ENCODE results near the gene IQSEC1.

The IQSEC1 gene

DNA sequence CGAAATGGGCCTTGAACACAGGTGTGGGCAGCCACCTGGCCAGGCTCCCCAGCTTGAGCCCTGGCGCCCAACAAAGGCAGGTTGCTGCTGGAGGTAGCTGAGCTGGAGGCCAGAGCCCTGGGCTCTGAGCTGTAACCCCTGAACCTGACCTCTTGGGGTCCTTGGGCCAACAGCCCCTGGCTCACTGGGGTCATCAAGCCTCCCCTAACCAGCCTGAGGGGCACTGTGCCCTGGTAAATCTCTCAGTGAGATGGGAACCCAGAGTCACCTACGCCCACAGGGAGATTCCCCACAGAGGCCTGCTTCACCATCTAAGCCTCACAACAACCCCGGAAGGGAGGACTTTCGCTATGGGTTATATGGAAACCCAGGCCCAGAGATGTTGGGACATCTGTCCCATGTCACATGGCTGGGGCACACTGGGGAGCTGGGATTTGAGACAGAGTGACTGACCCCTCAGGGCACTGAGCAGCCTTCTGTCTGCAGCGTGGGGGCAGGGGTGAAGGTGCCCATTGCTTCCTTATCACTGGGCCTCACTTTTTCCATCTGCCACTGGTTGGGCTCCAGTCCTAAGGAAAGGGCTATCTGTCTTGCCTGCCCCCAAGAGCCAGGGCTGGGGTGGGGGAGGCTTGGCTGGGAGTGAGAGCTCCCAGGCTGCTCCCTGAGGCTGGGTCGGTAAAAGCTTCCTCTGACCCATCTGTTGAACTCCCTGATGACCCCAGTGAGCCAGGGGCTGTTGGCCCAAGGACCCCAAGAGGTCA, 59.1 kb downstream of the IQSEC1 start:
- no peak for FAIRE-seq

- FAIRE-seq: no peak
Measured at GRCh38 chr3:13013566-13013965, 59.7 kb downstream of the IQSEC1 start.

GRCh38 chr3:13013151-13013561, 60.1 kb downstream of the IQSEC1 start:
- FAIRE-seq: no peak

DNA sequence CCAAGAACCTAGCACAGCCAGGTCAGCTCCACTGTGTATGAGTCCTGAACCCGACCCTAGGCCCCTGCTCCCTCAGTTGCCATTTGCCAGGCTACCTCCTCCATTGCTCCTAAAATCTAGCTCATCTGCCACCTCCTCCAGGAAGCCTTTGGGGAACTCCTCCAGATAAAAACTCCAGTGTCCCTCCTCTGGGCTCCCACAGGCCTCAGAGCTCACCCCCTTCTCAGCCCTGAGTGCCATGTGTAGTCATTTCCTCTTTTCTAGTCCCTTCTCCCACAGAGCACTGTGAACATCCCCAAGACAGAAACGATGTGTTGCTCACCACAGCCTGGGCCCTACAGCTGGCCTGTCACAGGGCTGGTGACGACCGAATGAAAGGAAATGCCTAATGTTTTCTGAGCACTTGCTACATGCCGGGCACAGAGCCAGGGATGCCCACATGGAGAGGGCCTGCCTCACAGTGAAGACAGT, 61.0 kb downstream of the IQSEC1 start:
- no peak for FAIRE-seq

DNA sequence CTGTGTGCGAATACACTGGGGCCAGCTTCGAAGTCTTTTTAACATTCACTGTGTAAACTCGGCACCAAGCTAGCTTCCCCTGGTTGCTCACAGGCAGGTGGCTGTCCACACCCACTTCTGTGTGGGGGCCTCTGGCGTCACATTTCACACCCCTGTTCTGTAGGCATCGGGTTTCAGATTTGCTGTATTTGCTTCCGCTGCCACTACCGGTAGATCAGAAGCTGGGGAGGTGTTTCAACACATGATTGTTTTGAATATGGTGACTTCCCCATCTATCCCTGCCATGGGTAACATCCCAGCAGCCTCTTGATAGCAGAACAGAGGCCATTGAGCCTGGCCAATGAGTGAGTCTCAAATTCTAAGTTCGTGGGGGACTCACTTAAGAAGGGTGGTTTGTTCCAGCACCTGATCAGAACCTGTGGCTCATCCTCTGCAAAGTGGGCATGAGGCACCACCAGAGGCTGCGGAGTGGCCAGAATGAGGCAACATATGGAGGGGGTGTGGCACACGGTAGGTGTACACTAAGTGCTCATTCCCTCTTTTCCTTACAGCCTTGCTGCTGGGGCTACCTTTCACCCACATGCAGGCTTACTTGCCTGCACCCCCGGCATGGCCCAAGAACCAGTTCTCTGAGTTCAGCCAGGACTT, 61.5 kb downstream of the IQSEC1 start:
- no peak for FAIRE-seq

- no peak for FAIRE-seq
Measured at GRCh38 chr3:13010780-13011572, 62.3 kb downstream of the IQSEC1 start.

GRCh38 chr3:13009946-13010315, 63.3 kb downstream of the IQSEC1 start:
- no peak for FAIRE-seq

- FAIRE-seq: no peak
Measured at GRCh38 chr3:13009132-13009945, 63.9 kb downstream of the IQSEC1 start.

DNA sequence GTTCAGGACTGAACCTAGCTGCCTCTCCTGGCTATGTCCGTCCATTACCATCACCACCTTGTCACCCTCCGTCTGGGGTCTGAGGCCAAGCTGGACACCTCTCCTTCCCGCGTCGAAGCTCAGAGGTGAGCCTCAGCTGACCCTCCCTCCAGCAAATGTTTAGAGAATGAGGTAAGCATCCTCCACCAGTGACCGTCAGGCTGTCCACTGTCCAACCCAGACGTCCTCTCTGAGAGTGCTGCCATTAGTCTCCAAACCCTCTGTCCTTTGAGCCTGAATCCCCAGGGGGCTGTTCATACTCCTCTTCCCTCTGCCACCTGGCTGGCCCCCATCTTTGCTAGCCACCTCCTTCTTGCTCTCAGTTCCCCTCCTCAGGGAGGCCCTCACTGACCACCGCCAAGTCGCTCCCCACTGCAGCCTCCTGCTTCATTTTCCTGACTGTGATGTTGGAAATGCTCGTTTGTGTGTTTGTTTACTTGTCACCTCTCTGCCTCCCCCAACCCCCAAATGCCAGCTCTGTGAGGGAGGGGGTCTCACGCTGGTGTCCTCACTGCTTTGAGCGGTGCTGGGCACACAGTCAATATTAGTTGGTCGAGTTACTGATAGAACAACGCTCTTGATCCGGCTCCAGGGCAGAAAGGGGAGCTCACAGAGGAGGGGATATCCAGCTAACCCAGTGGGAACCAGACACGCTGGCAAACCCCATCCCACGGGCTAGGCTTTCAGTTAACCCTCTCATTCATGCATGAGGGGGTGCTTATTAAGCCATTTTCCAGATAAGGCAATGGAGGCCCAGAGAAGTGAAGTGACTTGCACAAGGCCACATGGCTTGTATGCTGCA, 64.9 kb downstream of the IQSEC1 start:
- FAIRE-seq: no peak

GRCh38 chr3:13007251-13007941, 65.8 kb downstream of the IQSEC1 start:
- FAIRE-seq: no peak

- no peak for FAIRE-seq
Measured at GRCh38 chr3:13006216-13006990, 66.8 kb downstream of the IQSEC1 start.

GRCh38 chr3:13005301-13005700, 67.9 kb downstream of the IQSEC1 start:
- no peak for FAIRE-seq

DNA sequence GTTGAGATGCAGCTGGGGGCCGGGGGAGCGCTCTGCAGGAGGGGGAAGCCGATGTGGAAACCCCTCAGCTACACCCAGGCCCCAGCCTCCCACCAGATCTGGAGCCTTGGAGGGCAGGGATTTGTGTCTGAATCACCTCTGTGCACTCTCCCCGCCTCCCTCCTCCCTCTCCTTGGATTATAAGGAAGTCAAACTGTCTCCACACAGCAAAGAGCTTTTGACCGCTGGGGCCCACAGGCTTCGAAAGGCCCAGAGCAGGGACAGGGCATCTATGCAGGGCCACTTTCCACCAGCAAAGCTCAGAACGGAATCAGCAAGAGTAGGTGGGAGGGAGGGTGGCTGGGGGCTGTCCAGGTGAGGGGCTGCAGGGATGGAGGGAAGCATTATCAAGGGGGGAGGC, 68.9 kb downstream of the IQSEC1 start:
- FAIRE-seq: no peak

- FAIRE-seq: no peak
Measured at GRCh38 chr3:13003608-13004007, 69.6 kb downstream of the IQSEC1 start.

GRCh38 chr3:13002398-13003124, 70.7 kb downstream of the IQSEC1 start:
- FAIRE-seq: no peak

DNA sequence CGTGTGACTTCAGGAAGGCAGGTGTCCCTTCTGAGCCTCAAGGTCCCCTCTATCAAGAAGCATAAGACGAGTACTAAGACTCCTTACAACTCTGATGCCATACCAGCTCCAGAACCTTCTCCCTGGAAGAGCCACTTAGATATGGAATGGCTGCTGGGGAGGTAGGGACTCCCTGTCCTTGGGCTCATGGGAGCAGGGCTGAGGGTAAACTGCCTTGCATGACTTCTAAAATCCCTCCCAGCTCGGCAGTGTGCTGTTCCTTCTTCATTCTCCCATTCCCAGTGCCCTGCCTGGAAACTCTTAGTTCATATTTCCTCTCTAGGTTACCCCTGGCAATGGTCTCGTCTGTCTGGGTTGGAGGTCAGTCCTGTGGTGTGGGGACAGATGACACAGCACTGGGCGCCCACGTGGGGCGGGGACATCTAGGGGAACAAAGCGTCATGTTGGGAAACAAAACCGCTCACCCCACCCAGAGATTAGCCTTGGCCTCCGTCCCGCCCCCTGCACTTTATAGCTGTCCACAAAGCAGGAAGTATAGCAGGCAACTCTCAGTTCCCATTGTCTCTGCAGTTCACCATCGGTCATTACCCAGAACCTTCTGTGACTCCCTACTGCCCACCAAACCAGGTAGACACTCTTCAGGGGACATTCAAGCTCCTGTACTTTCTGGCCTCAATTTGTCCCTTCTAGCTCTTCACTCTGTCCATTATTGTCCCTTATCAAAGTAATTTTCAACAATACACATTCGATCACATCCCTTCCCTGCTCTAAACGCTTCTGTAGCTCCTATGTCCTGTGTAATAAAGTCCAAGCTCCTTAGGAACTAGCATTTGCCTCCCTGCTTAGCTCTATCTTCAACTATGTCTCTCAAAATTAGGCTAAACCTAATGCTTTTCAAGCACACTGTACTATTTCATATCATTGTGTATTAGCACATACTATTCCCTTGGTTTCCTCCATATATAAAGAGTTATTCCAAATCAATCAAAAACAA, 73.8 kb downstream of the IQSEC1 start:
- no peak for FAIRE-seq

- no peak for FAIRE-seq
Measured at GRCh38 chr3:12998648-12999047, 74.6 kb downstream of the IQSEC1 start.

- no peak for FAIRE-seq
Measured at GRCh38 chr3:12997387-12997786, 75.8 kb downstream of the IQSEC1 start.

DNA sequence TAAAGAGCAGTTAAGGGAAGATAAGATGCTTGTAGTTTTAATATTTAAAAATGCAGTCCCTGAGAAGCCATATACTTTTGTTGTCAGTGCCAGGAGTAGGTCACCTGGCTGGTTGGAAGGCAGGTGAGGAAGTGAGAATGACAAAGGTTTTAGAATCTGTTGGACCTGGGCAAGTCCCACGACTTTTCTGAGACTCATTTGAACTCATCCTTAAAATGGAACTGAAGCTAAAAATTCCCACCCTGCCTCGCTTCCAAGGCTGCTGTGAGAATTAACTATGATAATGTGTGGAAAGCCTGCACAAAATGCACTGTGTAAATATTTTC, 77.1 kb downstream of the IQSEC1 start:
- no peak for FAIRE-seq

All from islet of Langerhans (tissue), 1 donor.